Left renal cortex interstitium (tissue), 4 donors: ENCODE measurements around the gene CCL25. TPM values are rescaled to one million over a fixed set of nuclear protein-coding genes. Genes with fewer than 3 reads are reported as not detected.

Experiments
- DNase-seq, 4 donors: peaks; one replicate each; pipeline ENCODE4 v3.0.0-alpha.2; 2013; ENCODE audit warnings: low read depth in 4 of 4, low spot score in 2 of 4, missing footprints in 1 of 4
- polyA plus RNA-seq, 4 donors: library from polyadenylated mRNA; unstranded; fragments of 120-200 nt; gene quantifications; one replicate each; pipeline ENCODE4 v1.2.1, GENCODE V29; 2013; ENCODE audit not compliant: insufficient read length in 4 of 4

The CCL25 gene
- polyA plus RNA-seq, 4 donors, result 0.22 to 0.30 (median 0.24) TPM; not detected in 1

DNA sequence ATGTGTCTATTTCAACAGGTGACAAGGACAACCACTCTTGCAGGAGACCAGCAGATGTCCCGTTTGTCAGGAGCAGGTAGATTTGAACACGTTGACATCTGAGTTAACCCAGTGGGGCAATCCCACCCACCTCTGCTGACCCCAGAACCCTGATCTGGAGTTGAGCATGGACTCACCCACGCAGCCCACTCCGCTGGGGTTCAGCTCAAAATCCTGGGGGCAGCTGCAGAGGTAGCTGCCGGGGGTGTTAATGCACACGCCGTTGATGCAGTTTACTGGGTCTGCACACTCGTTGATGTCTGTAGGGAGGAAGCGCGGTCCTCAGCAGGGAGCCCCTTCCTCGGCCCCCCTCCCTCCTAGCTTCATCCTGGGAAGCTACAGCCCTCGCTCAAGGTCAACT, 56.9 kb downstream of the CCL25 start:
- DNase-seq, result no peak

GRCh38 chr19:8109890-8110662, 57.5 kb downstream of the CCL25 start:
- DNase-seq, result no peak

GRCh38 chr19:8110931-8111330, 58.4 kb downstream of the CCL25 start:
- DNase-seq, result no peak

- DNase-seq, result no peak
These were observed 58.8 kb downstream of the CCL25 start for GRCh38 chr19:8111376-8111775.

Other genes with a start within 250 kb of the CCL25 start
- 10 to 100 TPM; 15.1 to 19.9 (median 18.5) TPM for gene EVI5L, start 222.5 kb upstream of the CCL25 start, polyA plus RNA-seq
- gene PRR36, start 178.4 kb upstream of the CCL25 start, polyA plus RNA-seq, result 10 to 100 TPM in 1 of 4 donors, 1 to 10 TPM in 3; 3.7 to 12.5 (median 7.2) TPM
- gene LRRC8E, start 164.2 kb upstream of the CCL25 start, polyA plus RNA-seq, result 1 to 10 TPM; 2.3 to 2.6 (median 2.5) TPM
- gene MAP2K7, start 148.9 kb upstream of the CCL25 start, polyA plus RNA-seq, result 10 to 100 TPM; 21.3 to 46.6 (median 36.5) TPM
- 1 to 10 TPM in 2 of 4 donors, under 1 TPM in 2; 0.38 to 1.3 (median 1.0) TPM for gene TGFBR3L, start 137.9 kb upstream of the CCL25 start, polyA plus RNA-seq
- gene SNAPC2, start 132.4 kb upstream of the CCL25 start, polyA plus RNA-seq, result 10 to 100 TPM; 13.0 to 23.5 (median 18.2) TPM
- 10 to 100 TPM; 11.8 to 41.7 (median 28.4) TPM for gene CTXN1, start 126.6 kb upstream of the CCL25 start, polyA plus RNA-seq
- gene TIMM44, start 109.1 kb upstream of the CCL25 start, polyA plus RNA-seq, result 10 to 100 TPM; 39.2 to 62.5 (median 52.1) TPM
- gene ELAVL1, start 47.1 kb upstream of the CCL25 start, polyA plus RNA-seq, result 10 to 100 TPM; 82.9 to 89.4 (median 85.6) TPM
- 10 to 100 TPM; 28.0 to 50.5 (median 34.4) TPM for gene FBN3, start 96.8 kb downstream of the CCL25 start, polyA plus RNA-seq
- gene CERS4, start 156.6 kb downstream of the CCL25 start, polyA plus RNA-seq, result 10 to 100 TPM; 33.5 to 53.5 (median 49.1) TPM